GM19463 (cell line): ENCODE measurements around the gene CAPN5.
"Not testable (repeated sequence)": the region's sequence is repeated elsewhere in the genome, so short reads cannot be mapped to it uniquely, and the experiment has no call there.

Experiments used
- ATAC-seq: cut with Tn5 transposase; IDR thresholded peaks from one replicate; pipeline ENCODE4 v1.9.1; 2021; ENCODE audit warnings: mild to moderate bottlenecking, moderate library complexity; ENCODE audit not compliant: unreplicated experiment

CAPN5 gene

GRCh38 chr11:77094841-77095365 is 28.1 kb downstream of the CAPN5 start:
- no peak for ATAC-seq

GRCh38 chr11:77095551-77096490 is 29.1 kb downstream of the CAPN5 start:
- ATAC-seq = no peak

- ATAC-seq = no peak
Observed at GRCh38 chr11:77096591-77097019, 29.8 kb downstream of the CAPN5 start.

GRCh38 chr11:77097180-77097579 is 30.4 kb downstream of the CAPN5 start:
- not testable (repeated sequence) for ATAC-seq

DNA sequence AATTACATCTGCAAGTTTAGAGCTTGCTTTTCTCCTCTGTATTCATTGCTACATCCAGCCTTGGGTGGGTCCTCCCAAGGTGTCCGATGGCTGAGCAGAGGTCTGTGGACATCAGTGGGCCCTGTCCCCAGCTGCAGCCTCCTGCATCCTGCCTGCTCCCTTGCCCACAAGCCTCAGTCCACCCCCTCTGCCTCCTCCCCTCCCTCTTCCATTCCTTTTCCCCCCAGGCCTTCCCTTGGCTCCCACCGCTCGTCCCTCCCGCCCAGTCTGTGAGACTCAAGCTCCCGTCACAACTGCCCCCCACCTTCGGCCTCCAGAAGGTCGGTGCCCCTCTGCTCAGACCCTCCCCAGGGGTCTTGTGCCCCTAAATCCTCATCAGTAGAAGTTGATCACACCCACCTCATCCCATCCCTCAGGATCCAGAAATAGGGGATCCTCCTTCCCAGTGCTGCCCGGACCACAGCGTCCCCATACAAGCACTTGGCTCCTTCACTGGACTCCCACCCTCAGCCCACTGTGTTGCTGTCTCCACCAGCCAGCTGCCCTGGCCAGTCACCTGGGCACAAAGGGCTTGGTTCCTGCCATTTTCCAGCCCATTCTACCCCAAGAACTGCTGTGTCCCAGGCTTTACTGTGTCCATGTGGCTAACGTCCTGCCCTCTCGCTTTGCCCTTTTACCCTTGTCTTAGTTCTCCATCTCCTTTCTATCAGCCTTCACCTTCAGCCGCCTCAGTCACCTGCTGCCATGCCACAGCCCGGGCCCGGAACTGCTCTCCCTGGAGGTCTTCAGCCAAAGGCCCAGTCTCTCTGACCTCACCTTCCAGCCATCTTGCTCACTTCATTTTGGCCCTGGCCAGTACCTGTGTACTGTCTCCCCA is 33.6 kb downstream of the CAPN5 start:
- no peak for ATAC-seq

- no peak for ATAC-seq
Observed at GRCh38 chr11:77101043-77101537, 34.3 kb downstream of the CAPN5 start.

DNA sequence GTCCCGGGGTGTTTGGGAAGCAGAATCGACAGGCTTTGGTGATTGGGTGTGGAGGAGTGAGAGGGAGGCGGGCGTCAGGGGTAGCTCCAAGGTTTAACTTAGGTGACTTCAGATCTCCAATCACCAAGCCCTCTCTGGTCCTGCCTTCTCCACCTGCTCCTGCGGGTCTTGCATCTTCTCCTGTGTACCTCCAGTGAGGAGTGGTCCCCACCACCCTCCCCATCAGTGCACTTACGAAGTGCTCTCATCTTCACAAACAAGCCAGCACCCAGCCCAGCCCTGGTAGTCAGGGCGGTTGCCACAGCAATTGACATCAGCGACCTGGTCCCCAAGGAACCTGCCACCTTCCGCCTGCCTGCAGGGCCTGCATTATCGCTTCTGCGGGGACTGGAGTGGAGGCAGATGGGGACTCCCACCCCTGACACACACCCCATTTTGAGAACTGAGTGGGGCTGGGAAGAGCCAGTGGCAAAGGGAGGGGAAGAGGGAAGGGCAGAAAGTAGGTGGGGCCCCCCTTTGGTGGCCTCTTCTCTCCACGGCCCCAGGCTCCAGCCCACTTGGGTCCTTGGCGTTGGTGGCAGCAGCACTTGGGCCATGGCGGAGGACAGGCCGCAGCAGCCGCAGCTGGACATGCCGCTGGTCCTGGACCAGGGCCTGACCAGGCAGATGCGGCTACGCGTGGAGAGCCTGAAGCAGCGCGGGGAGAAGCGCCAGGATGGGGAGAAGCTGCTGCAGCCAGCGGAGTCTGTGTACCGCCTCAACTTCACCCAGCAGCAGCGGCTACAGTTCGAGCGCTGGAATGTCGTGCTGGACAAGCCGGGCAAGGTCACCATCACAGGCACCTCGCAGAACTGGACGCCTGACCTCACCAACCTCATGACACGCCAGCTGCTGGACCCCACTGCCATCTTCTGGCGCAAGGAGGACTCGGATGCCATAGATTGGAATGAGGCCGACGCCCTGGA is 35.8 kb downstream of the CAPN5 start, which contains the start of gene OMP:
OMP (plus strand) TSS at position 595 of the 965 bp plus-strand sequence; CDS start at position 595, 0 bp downstream.
- ATAC-seq = no peak

DNA sequence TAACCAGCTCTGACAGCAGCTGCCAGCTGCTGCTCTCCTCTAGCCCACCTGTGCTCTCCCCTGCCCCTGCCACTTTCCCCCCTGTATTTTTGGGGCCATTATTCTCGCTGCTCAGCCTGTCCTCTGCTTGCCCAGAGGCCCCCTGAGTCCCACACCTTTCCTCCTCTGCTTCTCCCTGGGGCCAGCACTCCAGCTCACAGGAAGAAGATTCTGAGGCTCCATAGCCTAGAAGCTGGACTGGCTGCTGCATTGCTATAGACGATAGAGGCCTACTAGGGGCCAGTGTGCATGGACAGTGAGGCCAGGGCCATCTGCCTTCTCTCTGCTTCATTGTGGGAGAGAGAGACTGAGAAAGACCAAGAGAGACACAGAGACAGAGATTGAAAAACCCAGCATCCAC is 36.5 kb downstream of the CAPN5 start:
- no peak for ATAC-seq

GRCh38 chr11:77104727-77105126 is 38.0 kb downstream of the CAPN5 start:
- ATAC-seq = no peak

GRCh38 chr11:77106321-77106720 is 39.5 kb downstream of the CAPN5 start:
- ATAC-seq = no peak

GRCh38 chr11:77106759-77107158 is 40.0 kb downstream of the CAPN5 start:
- ATAC-seq = no peak

GRCh38 chr11:77107950-77108349 is 41.2 kb downstream of the CAPN5 start:
- no peak for ATAC-seq

- no peak for ATAC-seq
Observed at GRCh38 chr11:77108436-77108835, 41.7 kb downstream of the CAPN5 start.

- no peak for ATAC-seq
Observed at GRCh38 chr11:77109236-77110019, 42.7 kb downstream of the CAPN5 start.

DNA sequence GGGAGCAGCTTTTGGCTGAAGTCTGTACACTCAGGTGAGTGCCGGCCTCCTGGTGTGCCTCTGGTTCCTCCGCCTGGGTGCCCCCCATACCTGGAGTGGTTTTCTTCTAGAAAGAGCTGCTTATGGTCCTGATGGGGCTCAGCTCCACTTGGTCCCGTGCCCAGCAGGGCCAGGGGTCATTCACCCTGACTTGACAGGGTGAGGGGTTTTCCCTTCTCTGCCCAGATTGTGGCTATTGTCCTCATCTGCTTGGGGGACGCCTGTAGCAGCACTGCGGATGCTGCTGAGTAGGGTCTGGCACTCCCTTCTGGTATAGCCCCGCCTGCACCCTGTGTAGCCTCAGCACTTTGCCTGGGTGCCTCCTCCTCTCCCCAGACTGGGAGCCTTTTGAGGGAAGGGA is 44.1 kb downstream of the CAPN5 start:
- ATAC-seq = no peak

GRCh38 chr11:77111277-77111676 is 44.5 kb downstream of the CAPN5 start:
- no peak for ATAC-seq

DNA sequence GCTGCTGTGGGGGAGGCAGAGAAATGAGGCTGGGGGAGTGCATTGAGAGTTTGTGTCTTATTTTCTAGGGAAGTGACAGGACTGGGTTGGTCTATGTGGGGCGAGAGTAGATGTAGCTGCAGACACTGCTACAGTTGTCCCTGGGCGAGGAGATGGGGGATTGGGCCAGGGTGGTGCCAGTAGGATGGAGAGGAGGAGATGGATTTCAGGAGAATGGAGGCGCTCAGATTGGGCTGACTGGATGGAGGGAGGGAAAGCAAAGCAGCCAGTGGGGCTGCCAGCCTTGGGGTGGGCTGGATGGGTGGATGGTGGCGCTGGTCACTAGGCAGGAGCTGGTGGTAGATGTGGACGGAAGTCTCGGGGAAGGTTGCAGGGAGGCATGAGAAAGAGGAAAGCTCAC is 45.2 kb downstream of the CAPN5 start:
- ATAC-seq = no peak

DNA sequence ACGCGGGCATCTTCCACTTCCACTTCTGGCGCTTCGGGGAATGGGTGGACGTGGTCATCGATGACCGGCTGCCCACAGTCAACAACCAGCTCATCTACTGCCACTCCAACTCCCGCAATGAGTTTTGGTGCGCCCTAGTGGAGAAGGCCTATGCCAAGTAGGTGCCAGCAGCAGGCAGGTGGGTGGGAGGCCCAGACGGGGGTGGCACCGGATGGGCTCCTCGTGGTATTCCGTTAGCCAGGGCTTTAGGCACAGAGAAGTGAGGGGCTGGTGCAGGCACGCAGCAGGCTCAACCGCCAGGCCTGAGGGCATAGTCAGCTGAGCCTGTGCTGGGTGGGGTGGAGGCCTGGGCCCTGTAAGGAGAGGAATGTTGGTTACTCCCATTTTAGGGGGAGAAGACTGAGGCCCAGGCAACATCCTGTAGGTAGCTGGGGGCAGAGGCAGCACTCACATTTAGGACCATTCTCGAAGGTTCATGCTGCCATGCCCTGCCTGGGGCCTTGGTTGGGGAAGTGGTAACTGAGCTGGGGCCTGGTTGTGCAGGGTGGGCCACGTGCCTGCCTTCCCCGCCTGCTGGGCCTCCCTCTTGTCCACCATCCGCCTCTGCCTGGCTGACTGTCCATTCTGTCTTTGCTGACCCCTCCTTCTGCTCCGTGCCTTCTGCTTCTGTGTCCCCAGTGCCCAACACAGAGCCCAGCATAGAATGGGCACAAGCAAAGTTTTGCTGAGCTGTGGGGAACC is 46.0 kb downstream of the CAPN5 start:
- no peak for ATAC-seq
